NCI-H187 (cell line): ENCODE results near the gene AFAP1.

Experiments used
- DNase-seq, 2 experiments: peaks; one replicate each; lab custom pipeline; 2025; lab: John Stamatoyannopoulos, UW

AFAP1 gene

DNA sequence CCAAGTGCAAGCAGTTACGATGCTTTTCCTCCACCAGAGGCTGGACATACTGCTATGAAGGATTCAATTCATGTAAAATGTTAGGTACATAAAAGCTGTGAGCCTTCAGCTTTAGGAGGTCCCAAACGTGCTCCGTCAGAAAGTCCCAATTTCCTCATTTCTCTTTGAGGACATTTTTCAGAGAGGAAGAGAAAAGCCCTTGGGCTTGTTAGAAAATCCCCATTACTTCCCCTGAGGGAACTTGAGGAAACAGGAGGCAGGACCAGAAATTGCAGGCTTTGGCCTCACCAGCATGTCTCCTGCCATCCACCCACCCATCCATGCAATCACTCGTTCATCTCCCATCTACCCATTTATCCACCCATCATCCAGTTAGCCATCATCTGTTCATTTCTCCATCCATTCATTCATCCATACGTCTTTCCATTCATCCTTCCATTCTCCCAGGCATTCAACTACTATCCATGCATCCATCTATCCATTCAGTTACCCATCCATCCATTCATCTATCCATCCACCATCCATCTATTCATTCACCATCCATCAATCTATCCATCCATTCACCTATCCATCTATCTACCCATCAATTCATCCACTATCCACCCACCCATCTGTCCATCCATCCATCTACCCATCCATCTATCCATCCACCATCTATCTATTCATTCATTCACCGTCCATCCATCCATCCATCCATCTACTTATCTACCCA lies 223.5 kb downstream of the AFAP1 start:
- no peak for DNase-seq

DNA sequence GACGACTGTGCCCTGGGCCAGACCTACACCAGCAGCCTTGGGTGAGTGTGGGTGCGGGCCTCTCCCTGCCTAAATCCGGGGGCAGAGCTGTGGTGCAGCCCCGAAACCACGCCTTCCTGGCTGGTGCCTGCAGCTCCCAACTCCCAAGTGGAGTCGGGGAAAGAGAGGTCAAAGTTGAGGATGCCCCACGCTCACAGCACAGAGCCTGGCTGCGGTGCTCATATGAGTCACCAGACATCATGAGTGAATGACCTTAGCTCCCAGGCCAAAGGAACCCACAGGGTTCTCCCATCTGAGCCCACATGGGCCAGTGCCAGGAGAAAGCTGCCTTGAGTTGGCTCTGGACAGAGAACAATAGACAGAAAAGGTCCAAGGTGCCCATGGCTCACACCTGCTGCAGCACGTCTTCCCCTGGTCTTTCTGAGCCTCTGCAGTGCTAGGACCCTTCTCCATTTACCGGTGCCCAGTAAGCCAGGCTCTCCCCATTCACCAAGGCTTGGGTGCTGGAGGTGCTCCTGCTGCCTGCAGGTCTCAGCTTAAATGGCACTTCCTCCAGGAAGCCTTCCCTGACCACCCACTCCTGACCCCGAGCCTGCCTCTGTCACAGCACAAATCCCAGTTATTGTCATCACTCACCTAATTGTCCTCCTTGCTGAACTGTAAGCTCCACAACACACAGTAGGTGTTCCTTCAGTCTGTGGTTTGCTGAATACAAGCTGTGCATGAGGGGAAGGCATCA lies 224.2 kb downstream of the AFAP1 start:
- no peak for DNase-seq

DNA sequence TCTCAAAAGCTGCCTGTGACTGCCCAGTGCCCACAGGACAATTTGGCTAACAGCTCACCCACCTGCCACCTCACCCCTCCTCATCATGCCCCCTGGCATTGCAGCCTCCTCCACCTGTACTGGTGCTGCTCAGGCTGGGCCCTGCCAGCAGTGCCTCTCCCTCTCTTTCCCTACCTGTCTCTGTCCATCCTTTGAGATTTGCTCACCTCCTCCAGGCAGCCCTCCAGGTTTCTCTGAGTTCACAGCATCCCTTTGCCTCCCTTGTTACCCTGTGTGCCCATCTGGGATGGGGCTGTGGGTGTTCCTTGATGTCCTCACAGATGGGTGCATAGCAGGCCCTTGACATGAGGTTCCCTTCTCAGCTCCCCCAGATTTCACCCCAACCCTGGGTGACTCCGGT lies 224.9 kb downstream of the AFAP1 start:
- DNase-seq: no peak

DNA sequence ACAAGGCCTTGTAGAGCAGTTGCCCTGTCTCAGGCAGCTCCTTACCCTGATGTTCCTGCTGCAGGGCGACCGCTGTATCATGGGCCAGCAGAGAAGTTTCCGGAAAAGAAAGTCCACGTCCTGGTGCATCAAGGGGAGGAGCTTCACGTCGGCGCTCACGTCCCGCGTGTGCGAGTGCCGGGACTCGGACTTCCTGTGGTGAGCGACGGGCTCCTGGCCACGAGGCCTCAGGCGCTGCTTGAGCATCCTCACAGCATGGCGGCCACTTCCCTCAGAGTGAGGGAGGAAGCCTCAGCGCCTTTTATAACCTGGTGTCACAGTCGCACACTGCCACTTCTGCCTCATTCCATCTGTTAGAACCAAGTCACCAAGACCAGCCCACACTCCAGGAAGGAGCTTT lies 225.5 kb downstream of the AFAP1 start:
- DNase-seq: no peak

DNA sequence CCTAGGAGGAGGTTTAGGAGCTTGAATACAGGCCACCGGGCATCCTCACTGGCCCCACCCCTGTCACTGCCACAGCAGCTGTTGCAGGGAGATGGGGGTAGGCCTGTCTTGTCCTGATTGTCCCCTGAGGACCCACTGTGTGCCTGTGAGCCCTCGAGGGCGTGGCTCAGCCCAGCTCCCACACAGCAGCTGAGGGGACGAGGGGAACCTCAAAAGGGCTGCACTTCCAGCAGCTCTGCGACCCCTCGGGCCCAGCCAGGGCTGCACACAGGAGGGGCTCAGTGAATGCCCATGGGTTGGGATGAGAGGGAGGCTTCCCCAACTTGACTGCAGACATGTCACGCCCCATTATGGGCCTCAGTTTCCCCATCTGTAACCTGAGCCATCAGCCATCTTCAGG lies 225.9 kb downstream of the AFAP1 start:
- DNase-seq: no peak

DNA sequence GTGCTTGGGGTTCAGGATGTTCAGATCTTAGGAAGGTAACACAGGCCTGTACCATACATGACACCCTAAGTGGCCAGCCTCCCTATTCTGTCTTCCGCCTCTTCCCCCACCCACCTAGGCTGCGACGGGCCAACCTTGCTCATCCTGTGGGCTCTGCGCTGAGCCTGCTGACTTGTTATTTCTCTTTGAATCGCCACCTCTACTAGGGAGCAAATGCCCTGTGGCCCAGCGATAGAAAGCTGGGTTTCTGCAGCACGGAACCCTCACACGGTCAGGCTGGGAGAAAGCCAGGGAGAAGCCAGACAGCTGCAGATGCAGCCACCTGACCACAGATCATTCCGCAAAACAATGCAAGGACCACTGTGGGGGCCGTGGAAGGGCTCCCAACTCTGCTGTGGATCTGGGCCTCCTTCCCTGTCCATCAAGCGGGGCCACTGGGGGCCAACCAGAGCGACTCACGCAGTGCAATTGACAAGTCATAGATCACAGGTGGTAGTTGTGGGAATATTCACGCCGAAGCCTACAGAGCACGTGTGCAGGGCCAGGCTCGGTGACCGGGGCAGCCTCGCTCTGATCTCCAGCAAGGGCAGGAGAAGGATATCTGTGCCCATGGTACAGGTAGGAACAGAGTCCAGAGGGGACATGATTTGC lies 227.5 kb downstream of the AFAP1 start:
- DNase-seq: no peak

DNA sequence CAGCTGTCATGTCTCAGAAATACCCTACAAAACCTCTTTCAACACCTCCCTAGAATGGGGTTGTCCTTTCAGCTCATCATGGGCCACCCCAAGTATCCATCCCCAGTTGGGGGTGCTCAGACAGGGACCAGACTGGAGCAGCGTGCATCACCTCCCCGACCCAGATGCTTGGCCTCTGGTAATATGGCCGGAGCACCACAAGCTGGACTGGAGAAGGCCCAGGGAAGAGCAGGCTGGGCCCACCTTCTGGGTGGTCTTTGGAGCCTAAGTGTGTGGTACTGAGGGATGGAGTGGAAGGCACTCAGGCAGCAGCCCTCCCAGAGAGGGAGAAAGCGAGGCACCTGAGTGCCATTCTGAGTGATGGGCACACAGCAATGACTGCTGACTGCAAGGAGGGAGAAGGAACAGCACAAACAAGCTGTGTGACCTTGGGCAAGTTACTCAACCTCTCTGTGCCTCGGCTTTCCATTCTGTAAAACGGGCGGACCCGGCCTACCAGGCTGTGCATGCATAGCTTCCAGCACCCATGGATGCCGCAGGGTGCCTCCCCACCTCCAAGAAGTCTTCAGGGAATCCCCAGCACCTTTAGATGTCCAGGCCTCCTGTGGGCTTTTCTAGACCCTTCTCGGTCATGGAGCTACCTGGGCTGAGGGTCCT lies 228.2 kb downstream of the AFAP1 start:
- no peak for DNase-seq

DNA sequence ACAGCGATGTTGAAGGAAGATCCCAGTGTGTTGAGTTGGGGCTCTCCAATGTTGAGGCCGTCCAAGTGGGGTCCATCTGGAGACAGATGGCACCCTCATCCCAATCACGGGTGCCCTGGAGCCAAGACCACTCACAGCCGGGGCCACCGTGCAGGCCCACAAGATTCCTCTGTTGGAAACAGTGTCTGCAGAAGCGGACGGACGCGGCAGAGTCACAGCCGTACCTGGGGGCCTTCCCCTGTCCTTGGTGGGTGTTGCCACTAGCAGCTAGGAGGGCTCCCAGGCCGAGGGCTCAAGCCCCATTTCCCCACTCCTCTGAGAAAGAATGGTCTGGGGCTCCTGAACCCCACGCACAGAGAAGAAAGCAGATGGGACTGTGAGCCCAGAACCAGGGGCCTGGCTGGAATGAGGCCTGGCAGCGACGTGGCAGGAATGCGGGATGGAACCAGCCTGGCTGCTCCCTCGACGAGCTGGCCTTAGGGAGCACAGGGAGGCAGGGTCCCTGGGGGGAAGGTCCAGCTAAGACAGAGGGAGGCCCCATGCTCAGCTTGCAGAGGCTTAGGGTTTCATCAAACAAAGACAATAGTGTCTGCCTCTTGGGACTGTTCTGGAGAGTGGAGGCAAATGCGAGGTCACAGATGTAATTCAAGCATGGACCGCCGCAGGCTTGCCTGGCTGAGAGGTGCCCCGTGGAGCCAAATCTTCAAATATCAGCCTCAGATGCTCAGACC lies 228.9 kb downstream of the AFAP1 start:
- DNase-seq: peak in 1 of 2 experiments; percentile 30

DNA sequence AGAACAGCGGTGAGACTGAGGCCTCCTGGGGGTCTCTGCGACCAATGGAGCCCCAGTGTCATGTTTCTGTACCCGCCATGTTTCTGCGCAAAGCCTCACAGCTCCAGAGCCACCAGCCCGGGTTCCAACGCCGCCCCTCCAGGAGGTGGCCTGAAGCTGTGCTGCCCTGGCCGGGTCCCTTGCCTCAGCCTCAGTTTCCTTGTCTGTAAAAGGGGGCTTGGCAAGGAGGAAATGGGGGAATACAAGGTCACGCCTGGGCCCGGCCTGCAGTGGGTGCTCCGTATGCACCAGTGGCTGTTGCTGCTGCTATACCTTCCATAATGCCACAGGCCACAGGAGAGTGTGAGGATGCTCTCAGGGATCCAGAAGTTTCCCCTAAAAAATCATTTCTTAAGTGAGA lies 229.5 kb downstream of the AFAP1 start:
- no peak for DNase-seq

DNA sequence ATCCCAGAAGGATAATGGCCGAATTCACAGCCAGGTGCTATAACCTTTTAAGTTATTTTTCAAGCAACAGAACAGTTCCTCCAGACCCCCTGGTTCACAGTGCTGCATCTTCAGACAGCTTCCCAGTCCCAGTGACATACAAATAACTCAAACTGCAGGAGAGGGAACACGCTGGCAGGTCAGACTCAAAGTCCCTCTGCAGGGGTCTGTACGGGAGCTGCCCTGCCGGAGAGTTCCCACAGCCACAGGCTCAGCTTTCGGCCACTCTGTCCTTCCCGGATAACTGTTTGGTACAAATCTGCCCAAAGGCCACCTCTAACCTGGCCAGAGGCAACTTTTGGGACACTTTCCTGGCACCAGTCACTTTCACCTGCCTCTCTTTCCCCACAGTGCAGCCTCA lies 230.2 kb downstream of the AFAP1 start:
- DNase-seq: no peak

DNA sequence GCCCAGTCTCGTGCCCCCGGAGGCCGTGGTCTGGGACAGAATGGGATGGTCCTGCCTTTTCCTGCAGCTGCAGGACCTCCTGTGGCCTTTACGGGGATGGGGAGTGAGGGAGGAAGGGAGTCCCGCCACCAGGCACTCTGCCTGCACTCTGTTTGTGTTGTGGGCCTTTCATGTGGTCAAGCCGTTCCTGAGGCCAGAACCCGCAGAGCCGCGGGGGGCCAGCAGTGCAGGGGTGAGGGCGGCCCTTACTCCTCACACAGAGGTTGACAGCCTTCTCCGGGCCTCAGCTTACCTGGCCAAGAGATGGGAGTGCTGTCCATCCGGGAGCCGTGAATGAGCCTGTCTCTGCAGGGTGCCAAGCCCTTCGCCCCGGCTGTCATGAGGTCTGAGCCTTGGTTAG lies 230.7 kb downstream of the AFAP1 start:
- no peak for DNase-seq
